A549 (cell line): Measurements from ENCODE around the gene UFSP1.

Experiments used
- CBX8 ChIP-seq: fragments of 200-600 bp; sonication (generic); IDR thresholded peaks from 2 replicates; pipeline ENCODE4 v1.6.1; 2016
- CEBPB ChIP-seq, 2 experiments: fragments of >200 bp in 1 of 2; sonication (Bioruptor Twin) in 1 of 2; formaldehyde crosslinking in 1 of 2; IDR thresholded peaks; 2 replicates each; pipeline ENCODE4 v1.6.1; 2012 to 2016
- EHMT2 ChIP-seq: fragments of 200-600 bp; sonication (generic); IDR thresholded peaks from 2 replicates; pipeline ENCODE4 v1.6.1; 2016; ENCODE audit warnings: antibody characterized with exemption, low read depth, mild to moderate bottlenecking, moderate library complexity
- HDAC2 ChIP-seq: fragments of 200-600 bp; sonication (generic); IDR thresholded peaks from 2 replicates; pipeline ENCODE4 v1.6.1; 2016
- JUNB ChIP-seq: fragments of >200 bp; sonication (Bioruptor Twin); formaldehyde crosslinking; IDR thresholded peaks from 2 replicates; pipeline ENCODE4 v1.6.1; 2016
- KDM1A ChIP-seq: fragments of 200-600 bp; sonication (generic); IDR thresholded peaks from 2 replicates; pipeline ENCODE4 v1.6.1; 2016; ENCODE audit warnings: low read depth, mild to moderate bottlenecking
- POLR2A ChIP-seq: IDR thresholded peaks from 2 replicates; pipeline ENCODE4 v1.6.1; 2012; ENCODE audit warnings: mild to moderate bottlenecking, low read length
- TF ChIP-seq, protein P1 (sequence below): fragments of >200 bp; sonication (Bioruptor Twin); formaldehyde crosslinking; IDR thresholded peaks from 3 replicates; pipeline ENCODE4 v1.5.1; 2016
- TF ChIP-seq, protein P2 (sequence below): fragments of 150-350 bp; IDR thresholded peaks from 2 replicates; pipeline ENCODE4 v1.6.1; 2014; ENCODE audit warnings: low read depth, mild to moderate bottlenecking, low read length
- TF ChIP-seq, protein P3 (sequence below): fragments of 200-600 bp; sonication (generic); IDR thresholded peaks from 2 replicates; pipeline ENCODE4 v1.6.1; 2016; ENCODE audit warnings: antibody characterized with exemption, mild to moderate bottlenecking, moderate library complexity
- TF ChIP-seq, protein P4 (sequence below): fragments of 250-450 bp; sonication (Bioruptor Pico); IDR thresholded peaks from 2 replicates; pipeline ENCODE4 v1.5.0; 2020; ENCODE audit warnings: low read depth, mild to moderate bottlenecking, moderate library complexity
- TF ChIP-seq, protein P5 (sequence below): fragments of 450-650 bp; IDR thresholded peaks from 2 replicates; pipeline ENCODE4 v1.6.1; 2014; ENCODE audit warnings: antibody characterized with exemption

DNA sequence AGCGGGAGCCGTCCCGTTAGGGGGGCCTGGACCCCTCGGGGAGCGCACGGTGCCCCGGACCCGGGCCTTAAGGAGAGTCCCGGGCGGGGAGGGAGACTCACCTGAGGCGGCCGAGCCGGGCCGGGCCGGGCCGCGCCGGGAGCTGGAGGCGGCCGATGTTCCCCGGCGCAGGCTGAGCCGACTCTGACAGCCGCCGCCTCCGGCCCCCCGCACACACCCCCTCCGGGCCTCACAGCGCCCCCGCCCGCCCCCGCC, 6.1 kb upstream of the UFSP1 start, which contains the start of gene ACHE:
- TF ChIP-seq CBX8, result no peak
- TF ChIP-seq, protein P1, sequence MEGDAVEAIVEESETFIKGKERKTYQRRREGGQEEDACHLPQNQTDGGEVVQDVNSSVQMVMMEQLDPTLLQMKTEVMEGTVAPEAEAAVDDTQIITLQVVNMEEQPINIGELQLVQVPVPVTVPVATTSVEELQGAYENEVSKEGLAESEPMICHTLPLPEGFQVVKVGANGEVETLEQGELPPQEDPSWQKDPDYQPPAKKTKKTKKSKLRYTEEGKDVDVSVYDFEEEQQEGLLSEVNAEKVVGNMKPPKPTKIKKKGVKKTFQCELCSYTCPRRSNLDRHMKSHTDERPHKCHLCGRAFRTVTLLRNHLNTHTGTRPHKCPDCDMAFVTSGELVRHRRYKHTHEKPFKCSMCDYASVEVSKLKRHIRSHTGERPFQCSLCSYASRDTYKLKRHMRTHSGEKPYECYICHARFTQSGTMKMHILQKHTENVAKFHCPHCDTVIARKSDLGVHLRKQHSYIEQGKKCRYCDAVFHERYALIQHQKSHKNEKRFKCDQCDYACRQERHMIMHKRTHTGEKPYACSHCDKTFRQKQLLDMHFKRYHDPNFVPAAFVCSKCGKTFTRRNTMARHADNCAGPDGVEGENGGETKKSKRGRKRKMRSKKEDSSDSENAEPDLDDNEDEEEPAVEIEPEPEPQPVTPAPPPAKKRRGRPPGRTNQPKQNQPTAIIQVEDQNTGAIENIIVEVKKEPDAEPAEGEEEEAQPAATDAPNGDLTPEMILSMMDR, result no peak
- no peak for TF ChIP-seq EHMT2
- TF ChIP-seq, protein P2, sequence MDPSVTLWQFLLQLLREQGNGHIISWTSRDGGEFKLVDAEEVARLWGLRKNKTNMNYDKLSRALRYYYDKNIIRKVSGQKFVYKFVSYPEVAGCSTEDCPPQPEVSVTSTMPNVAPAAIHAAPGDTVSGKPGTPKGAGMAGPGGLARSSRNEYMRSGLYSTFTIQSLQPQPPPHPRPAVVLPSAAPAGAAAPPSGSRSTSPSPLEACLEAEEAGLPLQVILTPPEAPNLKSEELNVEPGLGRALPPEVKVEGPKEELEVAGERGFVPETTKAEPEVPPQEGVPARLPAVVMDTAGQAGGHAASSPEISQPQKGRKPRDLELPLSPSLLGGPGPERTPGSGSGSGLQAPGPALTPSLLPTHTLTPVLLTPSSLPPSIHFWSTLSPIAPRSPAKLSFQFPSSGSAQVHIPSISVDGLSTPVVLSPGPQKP, result no peak
- TF ChIP-seq POLR2A, result no peak
- TF ChIP-seq, protein P3, sequence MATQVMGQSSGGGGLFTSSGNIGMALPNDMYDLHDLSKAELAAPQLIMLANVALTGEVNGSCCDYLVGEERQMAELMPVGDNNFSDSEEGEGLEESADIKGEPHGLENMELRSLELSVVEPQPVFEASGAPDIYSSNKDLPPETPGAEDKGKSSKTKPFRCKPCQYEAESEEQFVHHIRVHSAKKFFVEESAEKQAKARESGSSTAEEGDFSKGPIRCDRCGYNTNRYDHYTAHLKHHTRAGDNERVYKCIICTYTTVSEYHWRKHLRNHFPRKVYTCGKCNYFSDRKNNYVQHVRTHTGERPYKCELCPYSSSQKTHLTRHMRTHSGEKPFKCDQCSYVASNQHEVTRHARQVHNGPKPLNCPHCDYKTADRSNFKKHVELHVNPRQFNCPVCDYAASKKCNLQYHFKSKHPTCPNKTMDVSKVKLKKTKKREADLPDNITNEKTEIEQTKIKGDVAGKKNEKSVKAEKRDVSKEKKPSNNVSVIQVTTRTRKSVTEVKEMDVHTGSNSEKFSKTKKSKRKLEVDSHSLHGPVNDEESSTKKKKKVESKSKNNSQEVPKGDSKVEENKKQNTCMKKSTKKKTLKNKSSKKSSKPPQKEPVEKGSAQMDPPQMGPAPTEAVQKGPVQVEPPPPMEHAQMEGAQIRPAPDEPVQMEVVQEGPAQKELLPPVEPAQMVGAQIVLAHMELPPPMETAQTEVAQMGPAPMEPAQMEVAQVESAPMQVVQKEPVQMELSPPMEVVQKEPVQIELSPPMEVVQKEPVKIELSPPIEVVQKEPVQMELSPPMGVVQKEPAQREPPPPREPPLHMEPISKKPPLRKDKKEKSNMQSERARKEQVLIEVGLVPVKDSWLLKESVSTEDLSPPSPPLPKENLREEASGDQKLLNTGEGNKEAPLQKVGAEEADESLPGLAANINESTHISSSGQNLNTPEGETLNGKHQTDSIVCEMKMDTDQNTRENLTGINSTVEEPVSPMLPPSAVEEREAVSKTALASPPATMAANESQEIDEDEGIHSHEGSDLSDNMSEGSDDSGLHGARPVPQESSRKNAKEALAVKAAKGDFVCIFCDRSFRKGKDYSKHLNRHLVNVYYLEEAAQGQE, result no peak
- no peak for TF ChIP-seq KDM1A
- TF ChIP-seq, protein P4, sequence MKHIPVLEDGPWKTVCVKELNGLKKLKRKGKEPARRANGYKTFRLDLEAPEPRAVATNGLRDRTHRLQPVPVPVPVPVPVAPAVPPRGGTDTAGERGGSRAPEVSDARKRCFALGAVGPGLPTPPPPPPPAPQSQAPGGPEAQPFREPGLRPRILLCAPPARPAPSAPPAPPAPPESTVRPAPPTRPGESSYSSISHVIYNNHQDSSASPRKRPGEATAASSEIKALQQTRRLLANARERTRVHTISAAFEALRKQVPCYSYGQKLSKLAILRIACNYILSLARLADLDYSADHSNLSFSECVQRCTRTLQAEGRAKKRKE (CRISPR knock-in tag), result no peak
- no peak for TF ChIP-seq JUNB
- TF ChIP-seq, protein P5, sequence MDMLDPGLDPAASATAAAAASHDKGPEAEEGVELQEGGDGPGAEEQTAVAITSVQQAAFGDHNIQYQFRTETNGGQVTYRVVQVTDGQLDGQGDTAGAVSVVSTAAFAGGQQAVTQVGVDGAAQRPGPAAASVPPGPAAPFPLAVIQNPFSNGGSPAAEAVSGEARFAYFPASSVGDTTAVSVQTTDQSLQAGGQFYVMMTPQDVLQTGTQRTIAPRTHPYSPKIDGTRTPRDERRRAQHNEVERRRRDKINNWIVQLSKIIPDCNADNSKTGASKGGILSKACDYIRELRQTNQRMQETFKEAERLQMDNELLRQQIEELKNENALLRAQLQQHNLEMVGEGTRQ, result no peak
- TF ChIP-seq HDAC2, result no peak
- no peak for TF ChIP-seq CEBPB (IDR thresholded peaks at IDR 0.05)
